ENCODE measurements around the gene RPP14. TPM values are rescaled to one million over a fixed set of nuclear protein-coding genes. Genes with fewer than 3 reads are reported as not detected.

The RPP14 gene
- total and polyA plus RNA-seq, 2 experiments from 2014 or later, result 11.7 to 18.6 TPM

DNA sequence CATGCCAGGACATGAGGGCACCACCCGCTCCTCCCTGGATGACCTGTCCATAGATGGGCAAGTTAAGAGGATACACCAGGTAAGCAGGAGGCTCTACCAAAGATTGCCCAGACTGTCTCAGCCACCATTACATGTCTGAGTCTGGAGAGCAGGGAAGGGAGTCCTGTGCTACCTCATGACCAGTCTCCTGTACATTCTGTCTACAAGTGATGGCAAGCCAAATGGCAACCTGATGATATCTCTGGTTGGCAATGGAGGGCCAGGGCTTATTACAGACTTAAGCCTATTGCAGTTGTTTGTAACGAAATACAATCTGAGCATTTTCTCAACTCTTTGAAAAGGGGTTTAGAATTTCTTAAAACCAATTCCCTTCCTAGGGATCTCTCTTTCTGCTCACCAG, 36.7 kb upstream of the RPP14 start:
- no peak overlapping the region for H3K4me3 ChIP-seq
- ATAC-seq (no peak), DNase-seq (ENCODE audit: low spot score) (no peak)
- no peaks in the 10 kb centered on the region for H3K4me1 ChIP-seq (ENCODE audit: insufficient read depth)
- no peaks in the 10 kb centered on the region for H3K36me3 ChIP-seq (ENCODE audit: insufficient read depth)
- Mint-ChIP-seq H3K27me3 (ENCODE audit: insufficient read depth, low read depth, poor library complexity) (no peaks in the 10 kb centered on the region), H3K4me1 (no peaks in the 10 kb centered on the region), H3K27ac (no peak overlapping the region), H3K36me3 (ENCODE audit: low read depth) (no peaks in the 10 kb centered on the region), H3K9me3 (no peaks in the 10 kb centered on the region), H3K4me3 (no peak overlapping the region)
- H3K27ac ChIP-seq (ENCODE audit: low read depth), result no peak overlapping the region
- no peaks in the 10 kb centered on the region for H3K27me3 ChIP-seq (ENCODE audit: insufficient read depth)
- TF ChIP-seq EZH2 (IDR thresholded peaks at IDR 0.05; ENCODE audit: low read depth, unreplicated experiment) (no peak), NANOG (IDR thresholded peaks at IDR 0.05; ENCODE audit: borderline replicate concordance) (no peak), ZNF114 (CRISPR knock-in tag; IDR thresholded peaks at IDR 0.05) (no peak), STAT1 (IDR thresholded peaks at IDR 0.05; ENCODE audit: unreplicated experiment) (no peak), EZH2phosphoT487 (IDR thresholded peaks at IDR 0.05; ENCODE audit: unreplicated experiment) (no peak)
- TF ChIP-seq, protein P1, sequence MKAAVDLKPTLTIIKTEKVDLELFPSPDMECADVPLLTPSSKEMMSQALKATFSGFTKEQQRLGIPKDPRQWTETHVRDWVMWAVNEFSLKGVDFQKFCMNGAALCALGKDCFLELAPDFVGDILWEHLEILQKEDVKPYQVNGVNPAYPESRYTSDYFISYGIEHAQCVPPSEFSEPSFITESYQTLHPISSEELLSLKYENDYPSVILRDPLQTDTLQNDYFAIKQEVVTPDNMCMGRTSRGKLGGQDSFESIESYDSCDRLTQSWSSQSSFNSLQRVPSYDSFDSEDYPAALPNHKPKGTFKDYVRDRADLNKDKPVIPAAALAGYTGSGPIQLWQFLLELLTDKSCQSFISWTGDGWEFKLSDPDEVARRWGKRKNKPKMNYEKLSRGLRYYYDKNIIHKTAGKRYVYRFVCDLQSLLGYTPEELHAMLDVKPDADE (IDR thresholded peaks at IDR 0.05), result no peak
- no peak overlapping the region for H2AFZ ChIP-seq
- no peaks in the 10 kb centered on the region for H3K79me2 ChIP-seq (replicated peaks; ENCODE audit: insufficient read depth)
- H3K9me2 ChIP-seq (ENCODE audit: insufficient read depth), result peaks cover 5% of the 10 kb centered on the region; the same call in 1 of the 2 replicates
- no peaks in the 10 kb centered on the region for H4K20me1 ChIP-seq (replicated peaks; ENCODE audit: insufficient read depth)
- H3K4me2 ChIP-seq, result no peak overlapping the region
- H3F3A ChIP-seq (replicated peaks; ENCODE audit: low read depth), result no peaks in the 10 kb centered on the region

DNA sequence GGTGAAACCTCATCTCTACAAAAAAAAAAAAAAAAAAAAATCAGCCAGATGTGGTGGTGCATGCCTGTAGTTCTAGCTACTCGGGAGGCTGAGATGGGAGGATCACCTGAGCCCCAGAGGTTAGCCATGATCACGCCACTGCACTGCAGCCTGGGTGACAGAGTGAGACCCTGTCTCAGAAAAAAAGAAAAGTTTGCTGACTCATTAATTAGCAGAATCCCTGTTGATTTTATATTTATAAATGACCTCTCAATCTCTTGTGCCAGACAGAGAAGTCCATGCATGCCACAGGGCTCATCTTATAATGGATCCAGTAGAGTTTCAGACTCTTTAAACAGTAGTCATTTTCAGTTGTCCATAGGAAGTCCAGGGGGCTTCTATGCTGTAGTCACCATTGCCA, 35.6 kb upstream of the RPP14 start:
- Histone ChIP-seq H3K79me2 (replicated peaks; ENCODE audit: insufficient read depth) (no peaks in the 10 kb centered on the region), H3K36me3 (ENCODE audit: insufficient read depth) (no peaks in the 10 kb centered on the region), H3K9me2 (ENCODE audit: insufficient read depth) (peaks cover 5% of the 10 kb centered on the region; the same call in 1 of the 2 replicates), H3K4me1 (ENCODE audit: insufficient read depth) (no peaks in the 10 kb centered on the region), H3K4me2 (no peak overlapping the region), H4K20me1 (replicated peaks; ENCODE audit: insufficient read depth) (no peaks in the 10 kb centered on the region), H3K27ac (ENCODE audit: low read depth) (no peak overlapping the region), H3K4me3 (no peak overlapping the region), H3K27me3 (ENCODE audit: insufficient read depth) (no peaks in the 10 kb centered on the region), H3F3A (replicated peaks; ENCODE audit: low read depth) (no peaks in the 10 kb centered on the region), H2AFZ (no peak overlapping the region)
- no peaks in the 10 kb centered on the region for H3K9me3 Mint-ChIP-seq
- H3K4me3 Mint-ChIP-seq, result no peak overlapping the region
- no peaks in the 10 kb centered on the region for H3K4me1 Mint-ChIP-seq
- H3K36me3 Mint-ChIP-seq (ENCODE audit: low read depth), result peaks cover 3% of the 10 kb centered on the region; the same call in 1 of the 3 replicates
- no peaks in the 10 kb centered on the region for H3K27me3 Mint-ChIP-seq (ENCODE audit: insufficient read depth, low read depth, poor library complexity)
- H3K27ac Mint-ChIP-seq, result no peak overlapping the region
- ATAC-seq, result no peak
- DNase-seq (ENCODE audit: low spot score), result no peak
- TF ChIP-seq NANOG (IDR thresholded peaks at IDR 0.05; ENCODE audit: borderline replicate concordance), result no peak
- TF ChIP-seq, protein P2, sequence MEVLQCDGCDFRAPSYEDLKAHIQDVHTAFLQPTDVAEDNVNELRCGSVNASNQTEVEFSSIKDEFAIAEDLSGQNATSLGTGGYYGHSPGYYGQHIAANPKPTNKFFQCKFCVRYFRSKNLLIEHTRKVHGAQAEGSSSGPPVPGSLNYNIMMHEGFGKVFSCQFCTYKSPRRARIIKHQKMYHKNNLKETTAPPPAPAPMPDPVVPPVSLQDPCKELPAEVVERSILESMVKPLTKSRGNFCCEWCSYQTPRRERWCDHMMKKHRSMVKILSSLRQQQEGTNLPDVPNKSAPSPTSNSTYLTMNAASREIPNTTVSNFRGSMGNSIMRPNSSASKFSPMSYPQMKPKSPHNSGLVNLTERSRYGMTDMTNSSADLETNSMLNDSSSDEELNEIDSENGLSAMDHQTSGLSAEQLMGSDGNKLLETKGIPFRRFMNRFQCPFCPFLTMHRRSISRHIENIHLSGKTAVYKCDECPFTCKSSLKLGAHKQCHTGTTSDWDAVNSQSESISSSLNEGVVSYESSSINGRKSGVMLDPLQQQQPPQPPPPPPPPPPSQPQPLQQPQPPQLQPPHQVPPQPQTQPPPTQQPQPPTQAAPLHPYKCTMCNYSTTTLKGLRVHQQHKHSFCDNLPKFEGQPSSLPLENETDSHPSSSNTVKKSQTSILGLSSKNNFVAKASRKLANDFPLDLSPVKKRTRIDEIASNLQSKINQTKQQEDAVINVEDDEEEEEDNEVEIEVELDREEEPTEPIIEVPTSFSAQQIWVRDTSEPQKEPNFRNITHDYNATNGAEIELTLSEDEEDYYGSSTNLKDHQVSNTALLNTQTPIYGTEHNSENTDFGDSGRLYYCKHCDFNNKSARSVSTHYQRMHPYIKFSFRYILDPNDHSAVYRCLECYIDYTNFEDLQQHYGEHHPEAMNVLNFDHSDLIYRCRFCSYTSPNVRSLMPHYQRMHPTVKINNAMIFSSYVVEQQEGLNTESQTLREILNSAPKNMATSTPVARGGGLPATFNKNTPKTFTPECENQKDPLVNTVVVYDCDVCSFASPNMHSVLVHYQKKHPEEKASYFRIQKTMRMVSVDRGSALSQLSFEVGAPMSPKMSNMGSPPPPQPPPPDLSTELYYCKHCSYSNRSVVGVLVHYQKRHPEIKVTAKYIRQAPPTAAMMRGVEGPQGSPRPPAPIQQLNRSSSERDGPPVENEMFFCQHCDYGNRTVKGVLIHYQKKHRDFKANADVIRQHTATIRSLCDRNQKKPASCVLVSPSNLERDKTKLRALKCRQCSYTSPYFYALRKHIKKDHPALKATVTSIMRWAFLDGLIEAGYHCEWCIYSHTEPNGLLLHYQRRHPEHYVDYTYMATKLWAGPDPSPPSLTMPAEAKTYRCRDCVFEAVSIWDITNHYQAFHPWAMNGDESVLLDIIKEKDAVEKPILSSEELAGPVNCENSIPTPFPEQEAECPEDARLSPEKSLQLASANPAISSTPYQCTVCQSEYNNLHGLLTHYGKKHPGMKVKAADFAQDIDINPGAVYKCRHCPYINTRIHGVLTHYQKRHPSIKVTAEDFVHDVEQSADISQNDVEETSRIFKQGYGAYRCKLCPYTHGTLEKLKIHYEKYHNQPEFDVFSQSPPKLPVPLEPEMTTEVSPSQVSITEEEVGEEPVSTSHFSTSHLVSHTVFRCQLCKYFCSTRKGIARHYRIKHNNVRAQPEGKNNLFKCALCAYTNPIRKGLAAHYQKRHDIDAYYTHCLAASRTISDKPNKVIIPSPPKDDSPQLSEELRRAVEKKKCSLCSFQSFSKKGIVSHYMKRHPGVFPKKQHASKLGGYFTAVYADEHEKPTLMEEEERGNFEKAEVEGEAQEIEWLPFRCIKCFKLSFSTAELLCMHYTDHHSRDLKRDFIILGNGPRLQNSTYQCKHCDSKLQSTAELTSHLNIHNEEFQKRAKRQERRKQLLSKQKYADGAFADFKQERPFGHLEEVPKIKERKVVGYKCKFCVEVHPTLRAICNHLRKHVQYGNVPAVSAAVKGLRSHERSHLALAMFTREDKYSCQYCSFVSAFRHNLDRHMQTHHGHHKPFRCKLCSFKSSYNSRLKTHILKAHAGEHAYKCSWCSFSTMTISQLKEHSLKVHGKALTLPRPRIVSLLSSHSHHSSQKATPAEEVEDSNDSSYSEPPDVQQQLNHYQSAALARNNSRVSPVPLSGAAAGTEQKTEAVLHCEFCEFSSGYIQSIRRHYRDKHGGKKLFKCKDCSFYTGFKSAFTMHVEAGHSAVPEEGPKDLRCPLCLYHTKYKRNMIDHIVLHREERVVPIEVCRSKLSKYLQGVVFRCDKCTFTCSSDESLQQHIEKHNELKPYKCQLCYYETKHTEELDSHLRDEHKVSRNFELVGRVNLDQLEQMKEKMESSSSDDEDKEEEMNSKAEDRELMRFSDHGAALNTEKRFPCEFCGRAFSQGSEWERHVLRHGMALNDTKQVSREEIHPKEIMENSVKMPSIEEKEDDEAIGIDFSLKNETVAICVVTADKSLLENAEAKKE (CRISPR knock-in tag; IDR thresholded peaks at IDR 0.05), result no peak
- no peak for TF ChIP-seq STAT1 (IDR thresholded peaks at IDR 0.05; ENCODE audit: unreplicated experiment)
- TF ChIP-seq ZNF114 (CRISPR knock-in tag; IDR thresholded peaks at IDR 0.05), result no peak
- no peak for TF ChIP-seq POLR2AphosphoS5 (IDR thresholded peaks at IDR 0.05; ENCODE audit: low read depth)
- TF ChIP-seq CREB1 (CRISPR knock-in tag; IDR thresholded peaks at IDR 0.05; ENCODE audit: low read depth), result no peak
- TF ChIP-seq, protein P3, sequence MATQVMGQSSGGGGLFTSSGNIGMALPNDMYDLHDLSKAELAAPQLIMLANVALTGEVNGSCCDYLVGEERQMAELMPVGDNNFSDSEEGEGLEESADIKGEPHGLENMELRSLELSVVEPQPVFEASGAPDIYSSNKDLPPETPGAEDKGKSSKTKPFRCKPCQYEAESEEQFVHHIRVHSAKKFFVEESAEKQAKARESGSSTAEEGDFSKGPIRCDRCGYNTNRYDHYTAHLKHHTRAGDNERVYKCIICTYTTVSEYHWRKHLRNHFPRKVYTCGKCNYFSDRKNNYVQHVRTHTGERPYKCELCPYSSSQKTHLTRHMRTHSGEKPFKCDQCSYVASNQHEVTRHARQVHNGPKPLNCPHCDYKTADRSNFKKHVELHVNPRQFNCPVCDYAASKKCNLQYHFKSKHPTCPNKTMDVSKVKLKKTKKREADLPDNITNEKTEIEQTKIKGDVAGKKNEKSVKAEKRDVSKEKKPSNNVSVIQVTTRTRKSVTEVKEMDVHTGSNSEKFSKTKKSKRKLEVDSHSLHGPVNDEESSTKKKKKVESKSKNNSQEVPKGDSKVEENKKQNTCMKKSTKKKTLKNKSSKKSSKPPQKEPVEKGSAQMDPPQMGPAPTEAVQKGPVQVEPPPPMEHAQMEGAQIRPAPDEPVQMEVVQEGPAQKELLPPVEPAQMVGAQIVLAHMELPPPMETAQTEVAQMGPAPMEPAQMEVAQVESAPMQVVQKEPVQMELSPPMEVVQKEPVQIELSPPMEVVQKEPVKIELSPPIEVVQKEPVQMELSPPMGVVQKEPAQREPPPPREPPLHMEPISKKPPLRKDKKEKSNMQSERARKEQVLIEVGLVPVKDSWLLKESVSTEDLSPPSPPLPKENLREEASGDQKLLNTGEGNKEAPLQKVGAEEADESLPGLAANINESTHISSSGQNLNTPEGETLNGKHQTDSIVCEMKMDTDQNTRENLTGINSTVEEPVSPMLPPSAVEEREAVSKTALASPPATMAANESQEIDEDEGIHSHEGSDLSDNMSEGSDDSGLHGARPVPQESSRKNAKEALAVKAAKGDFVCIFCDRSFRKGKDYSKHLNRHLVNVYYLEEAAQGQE (IDR thresholded peaks at IDR 0.05; ENCODE audit: unreplicated experiment), result no peak
- no peak for TF ChIP-seq ZNF331 (CRISPR knock-in tag; IDR thresholded peaks at IDR 0.05; ENCODE audit: low read depth)
- TF ChIP-seq EZH2 (IDR thresholded peaks at IDR 0.05; ENCODE audit: low read depth, unreplicated experiment), result no peak

Data from GM23338 (cell line).